ENCODE data around the gene CNMD. TPM values are rescaled to one million over a fixed set of nuclear protein-coding genes. Genes with fewer than 3 reads are reported as not detected.

Gene CNMD
- total RNA-seq: not detected in 2 replicates

DNA sequence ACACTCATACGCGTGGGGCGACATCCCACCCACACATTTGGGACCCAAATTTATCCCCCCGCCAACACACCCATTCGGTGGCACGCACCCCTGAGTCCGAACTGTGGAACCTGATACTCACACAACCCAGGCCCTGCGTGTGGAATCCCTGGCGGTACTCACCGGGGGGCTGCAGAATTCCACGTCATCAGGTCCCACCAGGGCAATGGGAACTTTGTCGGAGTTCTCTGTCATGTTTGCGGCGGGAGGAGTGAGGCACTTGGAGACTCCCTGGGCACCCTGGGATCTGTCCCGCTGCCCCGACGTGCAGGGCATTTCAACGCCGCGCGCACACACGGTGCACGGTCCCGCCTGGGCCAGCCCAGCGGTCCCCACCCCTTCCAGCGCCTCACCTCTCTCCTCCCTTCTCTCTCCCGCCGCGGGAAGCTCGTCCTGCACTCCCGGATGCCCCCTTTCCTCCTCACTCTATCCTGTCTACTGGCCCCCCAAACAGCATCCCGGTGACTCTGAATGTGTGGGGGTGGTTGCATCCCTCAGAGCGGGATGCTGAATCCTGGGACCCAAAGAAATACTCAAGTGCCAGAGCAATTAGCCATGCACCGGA lies at the start of gene CNMD:
Gene CNMD, minus strand, starts transcription at position 353 of the 604 bp plus-strand sequence. Its CDS starts 119 bp downstream, at position 234.

Other genes starting within 250 kb of the CNMD start
- gene HNRNPA1L2, start 97.4 kb downstream of the CNMD start, total RNA-seq: 2.9 and 3.4 TPM in 2 replicates
- 26.2 and 41.2 TPM in 2 replicates for gene SUGT1, start 87.0 kb downstream of the CNMD start, total RNA-seq
- under 0.01 TPM in 1 of 2 replicates, not detected in the other for gene PCDH8, start 108.8 kb upstream of the CNMD start, total RNA-seq

Data from dermis lymphatic vessel endothelial cell (primary cell).